IMR-90 (cell line): ENCODE measurements around the gene NOC2L. TPM values are rescaled to one million over a fixed set of nuclear protein-coding genes. Genes with fewer than 3 reads are reported as not detected.
A peak's percentile ranks its signal among the peaks of the same experiment; 100 is the strongest.

Experiments
- ATAC-seq: fragments of 200-7000 bp; cut with Tn5 transposase; 2 replicates; pipeline ENCODE4 v1.9.1; 2020; ENCODE audit warnings: low read depth, mild to moderate bottlenecking, moderate library complexity
- BruUV-seq: library from RNA; stranded (reverse); fragments of 400-500 nt; replicated peaks from 2 replicates; lab custom pipeline; 2021; lab: Mats Ljungman, UMichigan
- CTCF ChIA-PET: fragments of 300-600 bp; formaldehyde crosslinking; extraction: SDS; loops from one replicate; lab custom pipeline; 2021; ENCODE audit warnings: antibody characterized with exemption; lab: Yijun Ruan, JAX
- POLR2A ChIA-PET: fragments of 300-600 bp; sonication (Branson Sonifier 250); formaldehyde crosslinking; loops from one replicate; lab custom pipeline; 2022; ENCODE audit warnings: antibody characterized with exemption; ENCODE audit not compliant: unreplicated experiment; lab: Charles Lee
- DNase-seq: peaks from one replicate; pipeline ENCODE4 v3.0.0; 2013
- H2AFZ ChIP-seq: replicated peaks from 2 replicates; pipeline ENCODE3; 2013; ENCODE audit warnings: low read length, mild to moderate bottlenecking; ENCODE audit not compliant: poor library complexity
- H2AK5ac ChIP-seq: 2 replicates; pipeline ENCODE4 v1.6.1; 2013; ENCODE audit warnings: low read depth, low read length, inconsistent platforms
- H2AK9ac ChIP-seq: replicated peaks from 2 replicates; pipeline ENCODE3; 2013; ENCODE audit warnings: mild to moderate bottlenecking, low read depth, low read length, moderate library complexity; ENCODE audit not compliant: poor library complexity
- H2BK120ac ChIP-seq: 2 replicates; pipeline ENCODE4 v1.6.1; 2013; ENCODE audit warnings: low read depth, low read length, inconsistent platforms
- H2BK15ac ChIP-seq: 3 replicates; pipeline ENCODE4 v1.6.1; 2013; ENCODE audit warnings: low read depth, low read length, inconsistent platforms
- H2BK20ac ChIP-seq: 2 replicates; pipeline ENCODE4 v1.6.1; 2013; ENCODE audit warnings: low read depth, mild to moderate bottlenecking, inconsistent platforms, low read length, moderate library complexity
- H2BK5ac ChIP-seq: 2 replicates; pipeline ENCODE4 v1.6.1; 2013; ENCODE audit warnings: mild to moderate bottlenecking, low read depth, low read length, inconsistent platforms; ENCODE audit not compliant: poor library complexity, severe bottlenecking
- H3K14ac ChIP-seq: replicated peaks from 2 replicates; pipeline ENCODE4 v1.6.1; 2013; ENCODE audit warnings: low read depth, low read length, inconsistent platforms
- H3K18ac ChIP-seq: 2 replicates; pipeline ENCODE4 v1.6.1; 2013; ENCODE audit warnings: low read depth, low read length, control low read depth
- H3K23ac ChIP-seq: 2 replicates; pipeline ENCODE4 v1.6.1; 2013; ENCODE audit warnings: low read depth, low read length, inconsistent platforms
- H3K27ac ChIP-seq: 2 replicates; pipeline ENCODE4 v1.5.1; 2013; ENCODE audit warnings: mild to moderate bottlenecking, control low read depth, low read length; ENCODE audit not compliant: insufficient read depth
- H3K27me3 ChIP-seq: 2 replicates; pipeline ENCODE4 v1.6.1; 2013; ENCODE audit warnings: low read length; ENCODE audit not compliant: control insufficient read depth, insufficient read depth
- H3K36me3 ChIP-seq: 2 replicates; pipeline ENCODE4 v1.6.1; 2013; ENCODE audit warnings: low read length, mixed read lengths; ENCODE audit not compliant: control insufficient read depth, insufficient read depth
- H3K4ac ChIP-seq: 2 replicates; pipeline ENCODE4 v1.6.1; 2013; ENCODE audit warnings: low read depth, low read length, inconsistent platforms
- H3K4me1 ChIP-seq: 2 replicates; pipeline ENCODE4 v1.6.1; 2013; ENCODE audit warnings: low read length, mixed read lengths; ENCODE audit not compliant: control insufficient read depth, insufficient read depth
- H3K4me2 ChIP-seq: 2 replicates; pipeline ENCODE4 v1.6.1; 2013; ENCODE audit warnings: low read depth, mild to moderate bottlenecking, control low read depth, low read length, moderate library complexity
- H3K4me3 ChIP-seq: 2 replicates; pipeline ENCODE4 v1.5.1; 2013; ENCODE audit warnings: low read depth, mild to moderate bottlenecking, control low read depth, low read length, moderate library complexity; ENCODE audit not compliant: insufficient read depth
- H3K56ac ChIP-seq: 2 replicates; pipeline ENCODE4 v1.6.1; 2013; ENCODE audit warnings: low read length, inconsistent platforms; ENCODE audit not compliant: insufficient read depth; ENCODE audit errors: extremely low read depth
- H3K79me1 ChIP-seq, 2 experiments: 2 replicates each; pipeline ENCODE4 v1.6.1; 2013; ENCODE audit warnings: low read length in 2 of 2, inconsistent platforms in 1 of 2, low read depth in 1 of 2
- H3K9ac ChIP-seq: 2 replicates; pipeline ENCODE4 v1.6.1; 2013; ENCODE audit warnings: low read depth, low read length, control low read depth
- H3K9me1 ChIP-seq: 2 replicates; pipeline ENCODE4 v1.6.1; 2013; ENCODE audit warnings: low read length, inconsistent platforms; ENCODE audit not compliant: insufficient read depth
- H3K9me3 ChIP-seq: 2 replicates; pipeline ENCODE4 v1.6.1; 2013; ENCODE audit warnings: low read length; ENCODE audit not compliant: control insufficient read depth, insufficient read depth
- H4K20me1 ChIP-seq: 2 replicates; pipeline ENCODE4 v1.6.1; 2013; ENCODE audit warnings: low read length, inconsistent platforms; ENCODE audit not compliant: insufficient read depth
- H4K5ac ChIP-seq: 2 replicates; pipeline ENCODE4 v1.6.1; 2013; ENCODE audit warnings: mild to moderate bottlenecking, low read depth, low read length, control low read depth
- H4K8ac ChIP-seq, 2 experiments: 2 replicates each; pipeline ENCODE4 v1.6.1; 2013; ENCODE audit warnings: low read depth in 2 of 2, low read length in 2 of 2, control low read depth in 1 of 2, inconsistent platforms in 1 of 2
- H4K91ac ChIP-seq: 2 replicates; pipeline ENCODE4 v1.6.1; 2013; ENCODE audit warnings: low read depth, low read length, inconsistent platforms; ENCODE audit not compliant: insufficient read depth
- BHLHE40 ChIP-seq: fragments of 150-350 bp; IDR thresholded peaks from 2 replicates; pipeline ENCODE4 v1.6.1; 2016; ENCODE audit warnings: mild to moderate bottlenecking, low read depth, low read length
- CEBPB ChIP-seq: IDR thresholded peaks from 2 replicates; pipeline ENCODE4 v1.6.1; 2012; ENCODE audit warnings: low read depth, low read length, improper control_type of control experiment
- FOS ChIP-seq: fragments of 150-350 bp; IDR thresholded peaks from 2 replicates; pipeline ENCODE4 v1.6.1; 2016; ENCODE audit warnings: low read depth, low read length
- MAFK ChIP-seq: IDR thresholded peaks from 2 replicates; pipeline ENCODE4 v1.6.1; 2012; ENCODE audit warnings: low read depth, low read length, improper control_type of control experiment
- MAZ ChIP-seq: IDR thresholded peaks from 2 replicates; pipeline ENCODE4 v1.6.1; 2012; ENCODE audit warnings: low read depth, mild to moderate bottlenecking, low read length, improper control_type of control experiment, moderate library complexity, borderline replicate concordance
- POLR2A ChIP-seq: IDR thresholded peaks from 2 replicates; pipeline ENCODE4 v1.6.1; 2012; ENCODE audit warnings: mild to moderate bottlenecking, low read depth, low read length
- RAD21 ChIP-seq: IDR thresholded peaks from 2 replicates; pipeline ENCODE4 v1.6.1; 2012; ENCODE audit warnings: low read length, improper control_type of control experiment
- RCOR1 ChIP-seq: IDR thresholded peaks from 2 replicates; pipeline ENCODE4 v1.6.1; 2012; ENCODE audit warnings: mild to moderate bottlenecking, low read length, improper control_type of control experiment; ENCODE audit not compliant: insufficient replicate concordance
- WGBS, 2 experiments: methylation state at CpG; one replicate each; pipeline versions ENCODE4 v1.1.5 to v1.1.7; 2013; ENCODE audit warnings: missing lambda C conversion rate in 2 of 2; ENCODE audit not compliant: insufficient read length in 1 of 2; ENCODE audit errors: extremely low coverage in 2 of 2; 5-methylcytosine and 5-hydroxymethylcytosine counted together
- dilution Hi-C: fragments of 300-500 bp; cut with HindIII; formaldehyde crosslinking; loops from one replicate; pipeline ENCODE4 v1.14.3; 2018; ENCODE audit warnings: low sequenced_read_pairs; ENCODE audit not compliant: unreplicated experiment
- in situ Hi-C: fragments of 300-500 bp; cut with MboI; formaldehyde crosslinking; loops from 3 replicates; pipeline ENCODE4 v1.14.3; 2019; ENCODE audit warnings: low sequenced_read_pairs, inconsistent platforms, mixed read lengths
- intact Hi-C: fragments of 100-400 bp; cut with micrococcal nuclease; formaldehyde crosslinking; loops from 2 replicates; pipeline ENCODE4 v1.10.0; 2022
- polyA plus RNA-seq, 3 experiments: library from polyadenylated mRNA; depleted of rRNA; stranded (reverse); fragments of >200 nt; gene quantifications; 2 replicates each; pipeline ENCODE4 v1.2.3, GENCODE V29; 2012; ENCODE audit warnings: low replicate concordance in 1 of 3
- total RNA-seq: library from RNA; depleted of rRNA; stranded (reverse); fragments of >200 nt; gene quantifications from 2 replicates; pipeline ENCODE4 v1.2.3, GENCODE V29; 2012
- TF ChIP-seq, protein P1 (sequence below): conservative IDR thresholded peaks from 2 replicates; pipeline ENCODE4 v1.5.1; 2012; ENCODE audit warnings: mild to moderate bottlenecking, low read depth, low read length, improper control_type of control experiment
- TF ChIP-seq, protein P2 (sequence below): fragments of 150-350 bp; IDR thresholded peaks from 2 replicates; pipeline ENCODE4 v1.6.1; 2017; ENCODE audit warnings: mild to moderate bottlenecking, antibody characterized with exemption, low read length, low read depth

Gene NOC2L
- total and polyA plus RNA-seq, 2 of the 4 experiments (the other 2 are of a cell fraction) = 74.2 to 106 TPM

DNA sequence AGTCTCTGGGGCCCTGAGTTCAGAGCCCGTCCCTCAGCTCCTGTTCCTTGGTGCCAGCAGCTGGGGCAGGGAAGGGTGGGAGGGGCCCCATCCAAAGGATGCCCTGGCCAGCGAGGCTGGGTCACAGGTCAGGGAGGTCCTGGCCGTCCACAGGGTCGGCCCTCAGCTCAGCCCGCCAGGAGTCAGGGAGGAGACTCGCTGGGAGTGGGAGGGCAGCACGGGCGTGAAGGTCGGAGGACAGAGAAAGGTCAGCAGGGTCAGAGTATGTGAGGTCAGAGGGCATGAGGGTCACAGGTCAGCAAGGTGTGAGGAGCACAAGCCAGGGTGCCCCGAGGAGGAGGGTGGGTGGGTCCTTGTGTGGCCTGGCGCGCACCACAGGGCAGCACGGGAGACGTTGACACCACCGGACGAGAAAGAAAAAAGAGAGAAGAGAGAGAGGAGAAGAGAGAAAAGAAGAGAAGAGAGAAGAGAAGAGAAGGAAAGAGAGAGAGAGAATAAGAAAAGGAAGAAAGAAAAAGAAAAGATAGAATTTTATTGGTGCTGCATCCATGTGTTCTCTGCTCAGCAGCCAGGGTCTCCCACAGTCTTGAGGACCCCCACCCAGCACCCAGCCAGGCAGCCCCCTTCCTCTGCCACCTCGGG lies 15.8 kb upstream of the NOC2L start:
- ChIA-PET CTCF (interaction anchor here (1.4 kb wide), 1 partner anchor 10 kb away, joined by 3 read pairs; no protein-coding TSS in a partner anchor), POLR2A (no interaction called here)
- in situ Hi-C loops = no loop called here
- H3K23ac ChIP-seq = no peak overlapping the region
- no peaks in the 10 kb centered on the region for H3K9me1 ChIP-seq
- no peaks in the 10 kb centered on the region for H3K9me3 ChIP-seq
- ATAC-seq = no peak
- no peaks in the 10 kb centered on the region; the same call in 1 of the 2 replicates for H4K20me1 ChIP-seq
- no peak overlapping the region for H3K18ac ChIP-seq
- H3K79me1 ChIP-seq = no peaks in the 10 kb centered on the region
- no peak overlapping the region for H2AK5ac ChIP-seq
- no peak overlapping the region for H3K27ac ChIP-seq
- peaks cover 5% of the 10 kb centered on the region; the same call in 1 of the 2 replicates for H3K27me3 ChIP-seq
- H3K4me1 ChIP-seq = 0 out of 2 replicates have a peak, but pooled peaks cover 2% of the 10 kb centered on the region
- H3K14ac ChIP-seq = no peak overlapping the region
- no peak overlapping the region for H3K9ac ChIP-seq
- no peaks in the 10 kb centered on the region for H3K36me3 ChIP-seq
- no peak overlapping the region for H4K5ac ChIP-seq
- H3K4ac ChIP-seq = no peak overlapping the region
- H3K56ac ChIP-seq = no peak overlapping the region
- WGBS, 2 experiments = 75% methylated on average over 14 of the region's 17 CpGs; no CpG with 5 or more reads in 1 of the 2 experiments
- no peak overlapping the region for H3K4me2 ChIP-seq
- peak overlapping the region; percentile 23 for H2AFZ ChIP-seq
- no peak overlapping the region for H4K8ac ChIP-seq
- no peak overlapping the region for H3K4me3 ChIP-seq
- dilution Hi-C loops = no loop called here
- TF ChIP-seq, protein P1, sequence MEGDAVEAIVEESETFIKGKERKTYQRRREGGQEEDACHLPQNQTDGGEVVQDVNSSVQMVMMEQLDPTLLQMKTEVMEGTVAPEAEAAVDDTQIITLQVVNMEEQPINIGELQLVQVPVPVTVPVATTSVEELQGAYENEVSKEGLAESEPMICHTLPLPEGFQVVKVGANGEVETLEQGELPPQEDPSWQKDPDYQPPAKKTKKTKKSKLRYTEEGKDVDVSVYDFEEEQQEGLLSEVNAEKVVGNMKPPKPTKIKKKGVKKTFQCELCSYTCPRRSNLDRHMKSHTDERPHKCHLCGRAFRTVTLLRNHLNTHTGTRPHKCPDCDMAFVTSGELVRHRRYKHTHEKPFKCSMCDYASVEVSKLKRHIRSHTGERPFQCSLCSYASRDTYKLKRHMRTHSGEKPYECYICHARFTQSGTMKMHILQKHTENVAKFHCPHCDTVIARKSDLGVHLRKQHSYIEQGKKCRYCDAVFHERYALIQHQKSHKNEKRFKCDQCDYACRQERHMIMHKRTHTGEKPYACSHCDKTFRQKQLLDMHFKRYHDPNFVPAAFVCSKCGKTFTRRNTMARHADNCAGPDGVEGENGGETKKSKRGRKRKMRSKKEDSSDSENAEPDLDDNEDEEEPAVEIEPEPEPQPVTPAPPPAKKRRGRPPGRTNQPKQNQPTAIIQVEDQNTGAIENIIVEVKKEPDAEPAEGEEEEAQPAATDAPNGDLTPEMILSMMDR = no peak
- TF ChIP-seq POLR2A (no peak), CEBPB (no peak), RCOR1 (no peak), MAZ (no peak), MAFK (no peak), BHLHE40 (no peak), RAD21 (no peak), FOS (no peak)
- TF ChIP-seq, protein P2, sequence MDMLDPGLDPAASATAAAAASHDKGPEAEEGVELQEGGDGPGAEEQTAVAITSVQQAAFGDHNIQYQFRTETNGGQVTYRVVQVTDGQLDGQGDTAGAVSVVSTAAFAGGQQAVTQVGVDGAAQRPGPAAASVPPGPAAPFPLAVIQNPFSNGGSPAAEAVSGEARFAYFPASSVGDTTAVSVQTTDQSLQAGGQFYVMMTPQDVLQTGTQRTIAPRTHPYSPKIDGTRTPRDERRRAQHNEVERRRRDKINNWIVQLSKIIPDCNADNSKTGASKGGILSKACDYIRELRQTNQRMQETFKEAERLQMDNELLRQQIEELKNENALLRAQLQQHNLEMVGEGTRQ = no peak
- BruUV-seq = no TSS peak
- no peak overlapping the region for H2BK120ac ChIP-seq
- no peak overlapping the region for H2BK15ac ChIP-seq
- no peak overlapping the region for H2BK20ac ChIP-seq
- intact Hi-C loops = loop anchor here (5.0 kb wide), 1 partner anchor 73 kb away; no protein-coding TSS in a partner anchor
- no peak overlapping the region for H4K91ac ChIP-seq
- no peak for DNase-seq
- H2AK9ac ChIP-seq = no peak overlapping the region
- no peak overlapping the region for H2BK5ac ChIP-seq
